M059J (cell line): ENCODE results near the gene BYSL. TPM values are rescaled to one million over a fixed set of nuclear protein-coding genes. Genes with fewer than 3 reads are reported as not detected.
A peak's percentile ranks its signal among the peaks of the same experiment; 100 is the strongest.

Experiments
- DNase-seq: peaks from one replicate; pipeline ENCODE4 v3.0.0-alpha.2; 2012; ENCODE audit warnings: low read depth
- total RNA-seq: library from RNA; depleted of rRNA; stranded (reverse); fragments of >200 nt; shearing (Covaris generic); gene quantifications from 2 replicates; pipeline ENCODE4 v1.2.3, GENCODE V29; 2014; rRNA removed

Gene BYSL
- total RNA-seq, 1 experiment from 2014 or later = 19.2 TPM

- peak; percentile 73 for DNase-seq
Measured at GRCh38 chr6:41976794-41977484, 55.6 kb downstream of the BYSL start.

Other genes with a start within 250 kb of the BYSL start
- gene TFEB, start 185.9 kb upstream of the BYSL start, total RNA-seq = 6.1 and 7.2 TPM in 2 replicates
- not detected in 2 replicates for gene PGC, start 174.1 kb upstream of the BYSL start, total RNA-seq
- 0.34 and 2.4 TPM in 2 replicates for gene FRS3, start 141.6 kb upstream of the BYSL start, total RNA-seq
- gene PRICKLE4, start 140.7 kb upstream of the BYSL start, total RNA-seq = 0.12 and 0.30 TPM in 2 replicates
- 157 and 167 TPM in 2 replicates for gene TOMM6, start 133.8 kb upstream of the BYSL start, total RNA-seq
- gene USP49, start 26.1 kb upstream of the BYSL start, total RNA-seq = 2.6 and 3.6 TPM in 2 replicates
- gene MED20, start 360 bp upstream of the BYSL start, total RNA-seq = 23.5 and 49.9 TPM in 2 replicates
- gene CCND3, start 20.3 kb downstream of the BYSL start, total RNA-seq = 141 and 146 TPM in 2 replicates
- 23.7 and 29.5 TPM in 2 replicates for gene TAF8, start 129.0 kb downstream of the BYSL start, total RNA-seq
- gene C6orf132, start 221.1 kb downstream of the BYSL start, total RNA-seq = 0.30 and 2.2 TPM in 2 replicates